H1 (cell line): ENCODE measurements around the gene FCMR. TPM values are rescaled to one million over a fixed set of nuclear protein-coding genes. Genes with fewer than 3 reads are reported as not detected.
A peak's percentile ranks its signal among the peaks of the same experiment; 100 is the strongest.

Experiments used
- CTCF ChIA-PET: fragments of 300-600 bp; sonication (Branson Sonifier 250); formaldehyde crosslinking; loops from one replicate; lab custom pipeline; 2021; ENCODE audit not compliant: partially characterized antibody; lab: Charles Lee
- POLR2A ChIA-PET: fragments of 300-600 bp; sonication (Branson Sonifier 250); formaldehyde crosslinking; loops from one replicate; lab custom pipeline; 2021; ENCODE audit warnings: inconsistent platforms; ENCODE audit not compliant: partially characterized antibody; lab: Charles Lee
- DNase-seq, 2 experiments: peaks; one replicate each; pipeline versions ENCODE4 v3.0.0 to v3.0.0-alpha.2; 2010 to 2022; ENCODE audit warnings: low spot score in 2 of 2, low read depth in 1 of 2, mixed read lengths in 1 of 2
- FAIRE-seq: peaks from 2 replicates; lab custom pipeline; 2011; peaks lifted over from hg19 to GRCh38; lab: Jason Lieb, UNC
- H2AFZ ChIP-seq: 2 replicates; pipeline ENCODE4 v1.8.1; 2012; ENCODE audit warnings: low read length, inconsistent platforms
- H2AK5ac ChIP-seq: 2 replicates; pipeline ENCODE4 v1.6.1; 2013; ENCODE audit warnings: low read depth, low read length
- H2BK120ac ChIP-seq: replicated peaks from 2 replicates; pipeline ENCODE3; 2013; ENCODE audit warnings: low read depth, low read length, inconsistent platforms
- H2BK12ac ChIP-seq: 2 replicates; pipeline ENCODE4 v1.6.1; 2013; ENCODE audit warnings: low read depth, low read length
- H2BK15ac ChIP-seq: 2 replicates; pipeline ENCODE4 v1.6.1; 2013; ENCODE audit warnings: low read length
- H2BK20ac ChIP-seq: 2 replicates; pipeline ENCODE4 v1.6.1; 2013; ENCODE audit warnings: low read length
- H2BK5ac ChIP-seq: 2 replicates; pipeline ENCODE4 v1.6.1; 2013; ENCODE audit warnings: low read depth, low read length
- H3K14ac ChIP-seq: 2 replicates; pipeline ENCODE4 v1.6.1; 2013; ENCODE audit warnings: inconsistent platforms; ENCODE audit not compliant: insufficient read length
- H3K18ac ChIP-seq: 2 replicates; pipeline ENCODE4 v1.6.1; 2013; ENCODE audit warnings: low read length; ENCODE audit errors: extremely low read depth
- H3K23ac ChIP-seq: 2 replicates; pipeline ENCODE4 v1.6.1; 2013; ENCODE audit warnings: inconsistent platforms; ENCODE audit not compliant: insufficient read length
- H3K23me2 ChIP-seq: 2 replicates; pipeline ENCODE4 v1.6.1; 2013; ENCODE audit warnings: low read depth, low read length
- H3K27ac ChIP-seq: 2 replicates; pipeline ENCODE4 v1.6.1; 2011; ENCODE audit warnings: low read depth, low read length, inconsistent platforms
- H3K27me3 ChIP-seq, 4 experiments: replicated peaks in 1 of 4; 1 replicate in 1 of 4; 2 replicates in 3 of 4; pipeline versions ENCODE4 v1.6.1 to v1.8.1; 2011 to 2013; ENCODE audit warnings: low read length in 3 of 4, mild to moderate bottlenecking in 3 of 4, inconsistent platforms in 2 of 4, mixed read lengths in 2 of 4, moderate library complexity in 1 of 4; ENCODE audit not compliant: control insufficient read depth in 3 of 4, insufficient read depth in 3 of 4; ENCODE audit errors: extremely low read depth in 1 of 4
- H3K36me3 ChIP-seq, 4 experiments: 2 replicates each; pipeline versions ENCODE4 v1.6.1 to v1.8.1; 2011 to 2013; ENCODE audit warnings: mild to moderate bottlenecking in 4 of 4, low read length in 3 of 4, moderate library complexity in 2 of 4, control low read depth in 1 of 4, inconsistent platforms in 1 of 4; ENCODE audit not compliant: insufficient read depth in 4 of 4, control insufficient read depth in 2 of 4
- H3K4ac ChIP-seq: replicated peaks from 2 replicates; pipeline ENCODE3; 2013; ENCODE audit warnings: low read length, low read depth, mixed read lengths, inconsistent platforms; ENCODE audit not compliant: insufficient read length
- H3K4me1 ChIP-seq, 4 experiments: replicated peaks in 1 of 4; 1 replicate in 1 of 4; 2 replicates in 3 of 4; pipeline versions ENCODE4 v1.6.1 to v1.8.1; 2011 to 2013; ENCODE audit warnings: low read length in 3 of 4, inconsistent platforms in 2 of 4, mixed read lengths in 1 of 4; ENCODE audit not compliant: insufficient read depth in 4 of 4, control insufficient read depth in 3 of 4
- H3K4me2 ChIP-seq, 2 experiments: 2 replicates each; pipeline versions ENCODE4 v1.6.1 to v1.8.1; 2011 to 2013; ENCODE audit warnings: low read depth in 2 of 2, low read length in 2 of 2, control low read depth in 1 of 2, inconsistent platforms in 1 of 2, mild to moderate bottlenecking in 1 of 2; ENCODE audit not compliant: insufficient read depth in 1 of 2
- H3K4me3 ChIP-seq, 4 experiments: fragments of 200-600, 300-600 bp in 1 of 4; sonication (generic), shearing (Covaris generic), sonication (Bioruptor Twin) in 1 of 4; 2 replicates each; pipeline versions ENCODE4 v1.5.1 to v1.8.1; 2011 to 2016; ENCODE audit warnings: low read length in 4 of 4, low read depth in 3 of 4, control low read depth in 2 of 4, inconsistent platforms in 2 of 4, mild to moderate bottlenecking in 2 of 4, mixed read lengths in 1 of 4, moderate library complexity in 1 of 4; ENCODE audit not compliant: insufficient read depth in 2 of 4; ENCODE audit errors: extremely low read depth in 1 of 4
- H3K56ac ChIP-seq: replicated peaks from 2 replicates; pipeline ENCODE3; 2013; ENCODE audit warnings: low read depth, mild to moderate bottlenecking, mixed read lengths, low read length, inconsistent platforms; ENCODE audit not compliant: insufficient read length
- H3K79me1 ChIP-seq: 2 replicates; pipeline ENCODE4 v1.6.1; 2013; ENCODE audit warnings: low read depth, low read length, control low read depth
- H3K79me2 ChIP-seq, 2 experiments: 2 replicates each; pipeline versions ENCODE4 v1.6.1 to v1.8.1; 2012 to 2013; ENCODE audit warnings: low read length in 2 of 2, mild to moderate bottlenecking in 2 of 2, inconsistent platforms in 1 of 2; ENCODE audit not compliant: insufficient read depth in 2 of 2, control insufficient read depth in 1 of 2
- H3K9ac ChIP-seq, 4 experiments: replicated peaks in 1 of 4; 1 replicate in 1 of 4; 2 replicates in 3 of 4; pipeline versions ENCODE4 v1.6.1 to v1.8.1; 2011 to 2013; ENCODE audit warnings: low read depth in 3 of 4, low read length in 3 of 4, control low read depth in 2 of 4, mild to moderate bottlenecking in 2 of 4, moderate library complexity in 2 of 4, inconsistent platforms in 1 of 4; ENCODE audit errors: extremely low read depth in 1 of 4
- H3K9me3 ChIP-seq, 2 experiments: 2 replicates each; pipeline versions ENCODE4 v1.6.1 to v1.8.1; 2012 to 2013; ENCODE audit warnings: mild to moderate bottlenecking in 2 of 2, moderate library complexity in 2 of 2, control low read depth in 1 of 2, inconsistent platforms in 1 of 2, low read depth in 1 of 2, low read length in 1 of 2, mixed read lengths in 1 of 2; ENCODE audit not compliant: insufficient read depth in 2 of 2
- H4K20me1 ChIP-seq, 2 experiments: replicated peaks in 1 of 2; 2 replicates each; pipeline versions ENCODE3 to v1.8.1; 2011 to 2013; ENCODE audit warnings: inconsistent platforms in 2 of 2, low read length in 2 of 2, mild to moderate bottlenecking in 1 of 2; ENCODE audit not compliant: insufficient read depth in 2 of 2, control insufficient read depth in 1 of 2
- H4K5ac ChIP-seq: 2 replicates; pipeline ENCODE4 v1.6.1; 2013; ENCODE audit warnings: low read length, low read depth, mixed read lengths, inconsistent platforms; ENCODE audit not compliant: insufficient read length
- H4K8ac ChIP-seq: 2 replicates; pipeline ENCODE4 v1.8.0; 2013; ENCODE audit warnings: mild to moderate bottlenecking, moderate library complexity, low read length, inconsistent platforms; ENCODE audit not compliant: insufficient read depth; ENCODE audit errors: extremely low read depth
- H4K91ac ChIP-seq: replicated peaks from 2 replicates; pipeline ENCODE3; 2013; ENCODE audit warnings: low read length, mixed read lengths, inconsistent platforms; ENCODE audit not compliant: insufficient read length
- ATF2 ChIP-seq: IDR thresholded peaks from 2 replicates; pipeline ENCODE4 v1.6.1; 2012; ENCODE audit warnings: low read length, inconsistent platforms
- CTCF ChIP-seq, 3 experiments: IDR thresholded peaks; 1 replicate in 2 of 3; 2 replicates in 1 of 3; pipeline versions ENCODE4 v1.5.1 to v1.6.1; 2011; ENCODE audit warnings: low read length in 3 of 3, mild to moderate bottlenecking in 3 of 3, inconsistent platforms in 2 of 3, low read depth in 1 of 3, moderate library complexity in 1 of 3; ENCODE audit not compliant: insufficient read depth in 1 of 3; ENCODE audit errors: control extremely low read depth in 1 of 3
- EP300 ChIP-seq, 2 experiments: IDR thresholded peaks; 1 replicate in 1 of 2; 2 replicates in 1 of 2; pipeline ENCODE4 v1.6.1; 2011 to 2012; ENCODE audit warnings: low read depth in 2 of 2, low read length in 2 of 2, mild to moderate bottlenecking in 2 of 2, borderline replicate concordance in 1 of 2, inconsistent platforms in 1 of 2, moderate library complexity in 1 of 2
- EZH2 ChIP-seq: fragments of 200-600 bp; sonication (generic); IDR thresholded peaks from 2 replicates; pipeline ENCODE4 v1.7.1; 2012; ENCODE audit warnings: low read depth, mild to moderate bottlenecking, moderate library complexity, low read length, inconsistent platforms; ENCODE audit not compliant: severe bottlenecking
- JUN ChIP-seq: IDR thresholded peaks from 2 replicates; pipeline ENCODE4 v1.6.1; 2011; ENCODE audit warnings: low read depth, mild to moderate bottlenecking, improper control_type of control experiment, low read length
- RAD21 ChIP-seq, 2 experiments: IDR thresholded peaks in 1 of 2; conservative IDR thresholded peaks in 1 of 2; 2 replicates each; pipeline ENCODE4 v1.6.1; 2011; ENCODE audit warnings: low read depth in 2 of 2, low read length in 2 of 2, improper control_type of control experiment in 1 of 2, inconsistent platforms in 1 of 2, mild to moderate bottlenecking in 1 of 2, moderate library complexity in 1 of 2
- SRF ChIP-seq: IDR thresholded peaks from 2 replicates; pipeline ENCODE4 v1.6.1; 2011; ENCODE audit warnings: mild to moderate bottlenecking, low read depth, low read length, moderate library complexity
- WGBS, 2 experiments: shearing (Covaris generic) in 1 of 2; methylation state at CpG; one replicate each; pipeline versions ENCODE4 v1.1.6 to v1.1.7; 2013 to 2015; ENCODE audit warnings: low lambda C conversion rate in 2 of 2, mixed read lengths in 2 of 2, inconsistent platforms in 1 of 2, low coverage in 1 of 2, missing lambda C conversion rate in 1 of 2; ENCODE audit not compliant: insufficient replicate concordance in 2 of 2, insufficient coverage in 1 of 2, insufficient read length in 1 of 2; ENCODE audit errors: extremely low coverage in 1 of 2, missing lambda C conversion rate in 1 of 2; 5-methylcytosine and 5-hydroxymethylcytosine counted together
- polyA plus RNA-seq, 7 experiments: library from polyadenylated mRNA; depleted of rRNA in 3 of 7; stranded (reverse) in 5 of 7; unstranded in 2 of 7; fragments of >200 nt in 5 of 7; fragments of 200-250 nt in 2 of 7; gene quantifications; 1 replicate in 5 of 7; 2 replicates in 1 of 7; 4 replicates in 1 of 7; pipeline versions ENCODE4 v1.2.1 to v1.2.3, GENCODE V29; 2011 to 2013; ENCODE audit warnings: missing spikeins in 2 of 7, mixed read lengths in 2 of 7
- total RNA-seq: library from RNA; stranded (reverse); fragmentation: NEBNext Ultra II Directional; extraction: Animal tissue kit (Norgen Biotek cat#: 25700); gene quantifications from 2 replicates; pipeline ENCODE4 v1.2.1, GENCODE V29; 2021

The FCMR gene
- total and polyA plus RNA-seq, 2 of the 8 experiments (the other 6 are each of a cell fraction or from before 2014, with no cell fraction given), result 0.53 TPM; not detected in 1

- Histone ChIP-seq H2AFZ (0 out of 2 replicates have a peak overlapping the region, but pooled peaks have one; percentile 20), H3K56ac (no peak overlapping the region), H3K4me1 (no peaks in the 10 kb centered on the region), H3K4me3 (no peak overlapping the region), H3K18ac (no peak overlapping the region), H3K79me2 (no peaks in the 10 kb centered on the region), H3K4me2 (no peak overlapping the region), H2AK5ac (no peak overlapping the region), H4K91ac (no peak overlapping the region), H3K27ac (no peak overlapping the region), H3K23me2 (no peaks in the 10 kb centered on the region), H4K20me1 (no peaks in the 10 kb centered on the region), H3K27me3 (no peaks in the 10 kb centered on the region), H3K14ac (no peak overlapping the region), H3K9me3 (no peaks in the 10 kb centered on the region), H2BK15ac (no peak overlapping the region), H3K9ac (no peak overlapping the region), H3K36me3 (no peaks in the 10 kb centered on the region), H3K4ac (no peak overlapping the region), H2BK20ac (no peak overlapping the region), H2BK12ac (no peak overlapping the region), H2BK5ac (no peak overlapping the region), H2BK120ac (no peak overlapping the region), H3K79me1 (no peaks in the 10 kb centered on the region), H4K5ac (no peak overlapping the region), H3K23ac (no peak overlapping the region), H4K8ac (no peak overlapping the region)
- WGBS, 2 experiments, result 70% methylated on average over 8 of the region's 8 CpGs; no CpG with 5 or more reads in 1 of the 2 experiments
- peak; percentile 74; the same call in 1 of the 2 replicates for TF ChIP-seq SRF
- peak; percentile 52 to 67; a peak in 3 of 4 replicates for TF ChIP-seq RAD21 (IDR thresholded peaks at IDR 0.05 in 1 of 2, conservative IDR thresholded peaks at IDR 0.05 in 1 of 2; ENCODE audit: low read depth in 2 of 2, low read length in 2 of 2)
- TF ChIP-seq ATF2, result no peak
- no peak for TF ChIP-seq EZH2
- peak; percentile 83 to 86 (median 84) for TF ChIP-seq CTCF (IDR thresholded peaks at IDR 0.05; ENCODE audit: control extremely low read depth in 1 of 3, insufficient read depth in 1 of 3, low read depth in 1 of 3, low read length in 3 of 3)
- no peak for TF ChIP-seq EP300 (IDR thresholded peaks at IDR 0.05; ENCODE audit: borderline replicate concordance in 1 of 2, low read depth in 2 of 2, low read length in 2 of 2)
- no peak for TF ChIP-seq JUN
- DNase-seq, result peak in 1 of 2 experiments; percentile 86
- CTCF ChIA-PET, result interaction anchor here (0.6 to 13.8 kb wide), 32 partner anchors 8 to 313 kb away, joined by 3 to 226 read pairs (median 4); partner anchors contain the start of genes FCMR, IL19 and PIGR
- FAIRE-seq, result no peak
- POLR2A ChIA-PET, result no interaction called here
Observed at GRCh38 chr1:206933333-206933945, 11.7 kb upstream of the FCMR start.
